Measurements from ENCODE around the gene KLK13.

The KLK13 gene

GRCh38 chr19:51064534-51065220 lies at the start of gene KLK13:
KLK13 (minus strand) TSS chr19:51065092; CDS start chr19:51065067, 25 bp downstream.
- DNase-seq (ENCODE audit: low read depth in 3 of 3, low spot score in 1 of 3), result no peak

- DNase-seq (ENCODE audit: low read depth in 3 of 3, low spot score in 1 of 3), result no peak
Measured at GRCh38 chr19:51114087-51114729, 49.3 kb upstream of the KLK13 start.

- DNase-seq (ENCODE audit: low read depth in 3 of 3, low spot score in 1 of 3), result no peak
Measured at GRCh38 chr19:51111606-51112005, 46.7 kb upstream of the KLK13 start.

- DNase-seq (ENCODE audit: low read depth in 3 of 3, low spot score in 1 of 3), result no peak
Measured at GRCh38 chr19:51110666-51110971, 45.7 kb upstream of the KLK13 start.

GRCh38 chr19:51108805-51109146 lies 43.9 kb upstream of the KLK13 start:
- no peak for DNase-seq (ENCODE audit: low read depth in 3 of 3, low spot score in 1 of 3)

- peak; percentile 95 to 97 (median 96) for DNase-seq (ENCODE audit: low read depth in 3 of 3, low spot score in 1 of 3)
Measured at GRCh38 chr19:51108066-51108804, 43.3 kb upstream of the KLK13 start, which contains the start of gene CTU1. CTU1 (minus strand) TSS chr19:51108409; CDS start chr19:51104569, 3,840 bp downstream.

- DNase-seq (ENCODE audit: low read depth in 3 of 3, low spot score in 1 of 3), result no peak
Measured at GRCh38 chr19:51107406-51108065, 42.6 kb upstream of the KLK13 start.

GRCh38 chr19:51103926-51104341 lies 39.0 kb upstream of the KLK13 start:
- no peak for DNase-seq (ENCODE audit: low read depth in 3 of 3, low spot score in 1 of 3)

GRCh38 chr19:51102991-51103390 lies 38.1 kb upstream of the KLK13 start:
- DNase-seq (ENCODE audit: low read depth in 3 of 3, low spot score in 1 of 3), result no peak

- DNase-seq (ENCODE audit: low read depth in 3 of 3, low spot score in 1 of 3), result no peak
Measured at GRCh38 chr19:51101171-51101865, 36.4 kb upstream of the KLK13 start.

- DNase-seq (ENCODE audit: low read depth in 3 of 3, low spot score in 1 of 3), result no peak
Measured at GRCh38 chr19:51100601-51101000, 35.7 kb upstream of the KLK13 start.

GRCh38 chr19:51099047-51099382 lies 34.1 kb upstream of the KLK13 start:
- no peak for DNase-seq (ENCODE audit: low read depth in 3 of 3, low spot score in 1 of 3)

GRCh38 chr19:51098365-51099046 lies 33.6 kb upstream of the KLK13 start:
- DNase-seq (ENCODE audit: low read depth in 3 of 3, low spot score in 1 of 3), result no peak

GRCh38 chr19:51097796-51098195 lies 32.9 kb upstream of the KLK13 start:
- DNase-seq (ENCODE audit: low read depth in 3 of 3, low spot score in 1 of 3), result no peak

- DNase-seq (ENCODE audit: low read depth in 3 of 3, low spot score in 1 of 3), result peak in 1 of 3 donors; percentile 64
Measured at GRCh38 chr19:51097166-51097738, 32.4 kb upstream of the KLK13 start.

GRCh38 chr19:51096473-51097165 lies 31.7 kb upstream of the KLK13 start:
- DNase-seq (ENCODE audit: low read depth in 3 of 3, low spot score in 1 of 3), result no peak

- peak in 1 of 3 donors; percentile 23 for DNase-seq (ENCODE audit: low read depth in 3 of 3, low spot score in 1 of 3)
Measured at GRCh38 chr19:51094696-51095279, 29.9 kb upstream of the KLK13 start.

GRCh38 chr19:51093510-51094345 lies 28.8 kb upstream of the KLK13 start:
- no peak for DNase-seq (ENCODE audit: low read depth in 3 of 3, low spot score in 1 of 3)

Data from stimulated activated CD4-positive, alpha-beta T cell treated with anti-CD3 and anti-CD28 coated beads, TNF-alpha, amount 100 ng/mL, for 1 hour (primary cell).